ENCODE results near the gene SAMD3.

- TF ChIP-seq CTCF (IDR thresholded peaks at IDR 0.05) (no peak), POLR2AphosphoS5 (IDR thresholded peaks at IDR 0.05) (no peak), POLR2A (IDR thresholded peaks at IDR 0.05) (no peak), EP300 (IDR thresholded peaks at IDR 0.05; ENCODE audit: low read depth) (no peak)
Measured at GRCh38 chr6:130198483-130199035, 24.2 kb downstream of the SAMD3 start.

Measured in transverse colon (tissue), 4 donors.